HUES48 (cell line): ENCODE measurements around the gene ZEB2.

Experiments used
- H3K27ac ChIP-seq: one replicate; pipeline ENCODE4 v1.7.0; 2013; ENCODE audit warnings: low read depth, low read length, inconsistent platforms
- H3K27me3 ChIP-seq: 2 replicates; pipeline ENCODE4 v1.6.1; 2013; ENCODE audit warnings: mild to moderate bottlenecking, low read length; ENCODE audit not compliant: control insufficient read depth, insufficient read depth
- H3K36me3 ChIP-seq: 2 replicates; pipeline ENCODE4 v1.6.1; 2013; ENCODE audit warnings: low read length; ENCODE audit not compliant: control insufficient read depth, insufficient read depth
- H3K4me1 ChIP-seq: 2 replicates; pipeline ENCODE4 v1.6.1; 2013; ENCODE audit warnings: mild to moderate bottlenecking, low read length; ENCODE audit not compliant: control insufficient read depth, insufficient read depth
- H3K4me3 ChIP-seq: 2 replicates; pipeline ENCODE4 v1.5.1; 2013; ENCODE audit warnings: mild to moderate bottlenecking, low read depth, low read length
- H3K9ac ChIP-seq: 2 replicates; pipeline ENCODE4 v1.6.1; 2013; ENCODE audit warnings: mild to moderate bottlenecking, low read depth, low read length, moderate library complexity
- H3K9me3 ChIP-seq: 2 replicates; pipeline ENCODE4 v1.6.1; 2013; ENCODE audit warnings: low read length; ENCODE audit not compliant: control insufficient read depth, insufficient read depth

The ZEB2 gene

DNA sequence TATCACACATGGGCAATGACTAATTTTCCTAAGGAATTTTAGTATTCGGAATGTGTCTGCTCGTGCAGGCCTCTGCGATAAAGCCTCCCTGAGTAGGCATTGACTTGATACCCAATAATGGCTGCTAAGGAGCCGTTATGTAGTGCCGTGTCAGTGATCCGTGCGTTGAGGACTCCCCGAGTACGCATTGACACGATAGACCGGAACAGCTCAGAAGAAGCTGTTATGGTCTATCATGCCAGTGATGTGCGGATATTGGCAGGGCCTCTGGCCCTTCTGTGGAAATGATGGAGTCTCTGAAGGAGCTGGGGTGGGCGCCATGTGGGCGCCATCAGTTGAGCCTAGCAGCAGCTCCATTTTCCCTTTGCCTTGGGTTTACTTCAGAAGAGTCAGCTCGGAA is 29.1 kb downstream of the ZEB2 start:
- Histone ChIP-seq H3K9ac (no peak overlapping the region), H3K36me3 (no peaks in the 10 kb centered on the region), H3K27me3 (no peaks in the 10 kb centered on the region), H3K9me3 (no peaks in the 10 kb centered on the region), H3K27ac (no peak overlapping the region), H3K4me3 (no peak overlapping the region), H3K4me1 (no peaks in the 10 kb centered on the region)

- Histone ChIP-seq H3K4me3 (no peak overlapping the region), H3K27ac (no peak overlapping the region), H3K36me3 (no peaks in the 10 kb centered on the region), H3K27me3 (no peaks in the 10 kb centered on the region), H3K4me1 (no peaks in the 10 kb centered on the region), H3K9ac (no peak overlapping the region), H3K9me3 (no peaks in the 10 kb centered on the region)
Measured at GRCh38 chr2:144490017-144490416, 29.9 kb downstream of the ZEB2 start.

DNA sequence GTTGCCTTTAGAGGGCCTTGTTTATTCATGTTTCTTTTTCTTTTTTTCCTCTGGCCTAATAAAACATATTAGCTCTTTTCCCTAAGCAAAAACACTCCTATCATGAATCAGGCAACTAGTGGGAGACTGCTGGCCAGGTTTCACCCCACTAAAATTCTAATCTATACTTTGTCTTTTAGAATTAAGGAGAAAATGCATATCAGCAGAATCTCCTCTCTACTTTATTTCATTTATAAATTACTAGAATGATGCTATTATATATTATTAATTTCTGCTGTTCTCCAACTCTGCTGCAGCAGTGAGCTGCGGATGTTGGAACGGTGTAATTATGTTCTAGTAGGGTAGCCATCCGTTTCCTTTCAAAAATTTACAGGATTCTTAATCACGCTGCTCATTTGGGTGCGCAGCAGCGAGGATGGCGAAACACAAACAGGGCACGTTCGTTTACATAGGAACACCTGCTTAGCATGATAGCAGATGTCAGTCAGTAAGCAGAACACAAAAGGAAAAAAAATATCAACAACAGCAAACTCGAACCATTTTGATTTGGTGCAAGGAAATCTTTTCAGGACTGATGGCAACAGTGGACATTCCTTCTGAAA is 30.5 kb downstream of the ZEB2 start:
- Histone ChIP-seq H3K27ac (no peak overlapping the region), H3K4me3 (no peak overlapping the region), H3K27me3 (no peaks in the 10 kb centered on the region), H3K9me3 (no peaks in the 10 kb centered on the region), H3K4me1 (no peaks in the 10 kb centered on the region), H3K9ac (no peak overlapping the region), H3K36me3 (no peaks in the 10 kb centered on the region)

GRCh38 chr2:144484201-144484948 is 35.5 kb downstream of the ZEB2 start:
- H3K36me3 ChIP-seq: no peaks in the 10 kb centered on the region
- H3K4me3 ChIP-seq: no peak overlapping the region
- H3K9me3 ChIP-seq: no peaks in the 10 kb centered on the region
- H3K27me3 ChIP-seq: no peaks in the 10 kb centered on the region
- H3K4me1 ChIP-seq: peaks cover 17% of the 10 kb centered on the region
- H3K27ac ChIP-seq: no peak overlapping the region
- no peak overlapping the region for H3K9ac ChIP-seq

DNA sequence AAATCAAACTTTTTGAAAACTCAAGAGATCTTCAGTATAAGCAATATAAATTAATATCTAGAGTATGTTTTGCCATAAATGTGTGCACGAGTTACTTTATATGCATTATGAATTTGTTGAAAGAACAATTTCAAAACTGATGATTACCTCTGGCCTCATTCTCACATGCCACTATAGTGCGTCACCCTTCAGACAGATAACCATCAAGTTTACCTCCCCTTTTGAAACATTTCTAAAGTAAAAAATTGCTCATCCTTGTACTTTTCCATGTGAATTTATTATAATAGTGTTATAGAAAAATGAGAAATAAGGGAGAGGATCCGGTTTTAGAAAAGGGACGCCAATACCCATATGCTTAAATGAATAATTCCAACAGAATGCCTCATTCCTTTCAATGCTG is 38.3 kb downstream of the ZEB2 start:
- H3K27ac ChIP-seq: no peak overlapping the region
- no peaks in the 10 kb centered on the region for H3K36me3 ChIP-seq
- no peaks in the 10 kb centered on the region for H3K9me3 ChIP-seq
- H3K4me1 ChIP-seq: peaks cover 39% of the 10 kb centered on the region
- H3K9ac ChIP-seq: no peak overlapping the region
- no peak overlapping the region for H3K4me3 ChIP-seq
- H3K27me3 ChIP-seq: no peaks in the 10 kb centered on the region

- Histone ChIP-seq H3K36me3 (no peaks in the 10 kb centered on the region), H3K9me3 (no peaks in the 10 kb centered on the region), H3K4me3 (no peak overlapping the region), H3K9ac (no peak overlapping the region), H3K27me3 (no peaks in the 10 kb centered on the region), H3K4me1 (peaks cover 44% of the 10 kb centered on the region), H3K27ac (no peak overlapping the region)
Measured at GRCh38 chr2:144481109-144481508, 38.8 kb downstream of the ZEB2 start.

DNA sequence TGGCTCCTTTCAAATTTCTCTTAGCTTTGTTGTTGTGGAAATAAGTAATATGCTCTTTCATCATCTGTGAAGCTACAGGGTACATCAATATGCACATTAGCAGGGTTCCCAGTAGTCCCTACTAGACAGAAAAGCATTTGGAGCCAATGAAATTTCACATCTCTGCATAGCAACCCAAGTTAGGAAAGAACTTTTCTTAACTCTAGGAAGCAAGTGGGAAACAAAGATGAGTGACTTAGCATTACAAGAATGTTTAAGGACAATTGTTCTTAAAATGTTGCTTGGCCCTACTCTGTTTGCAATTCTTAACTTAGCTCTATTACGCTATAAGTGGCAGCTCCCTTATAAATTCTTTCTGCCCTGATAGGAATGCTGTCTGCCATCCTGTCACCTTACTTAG is 39.6 kb downstream of the ZEB2 start:
- no peaks in the 10 kb centered on the region for H3K9me3 ChIP-seq
- no peaks in the 10 kb centered on the region for H3K36me3 ChIP-seq
- peak overlapping the region; percentile 94 for H3K27ac ChIP-seq
- peaks cover 46% of the 10 kb centered on the region for H3K4me1 ChIP-seq
- no peaks in the 10 kb centered on the region for H3K27me3 ChIP-seq
- H3K4me3 ChIP-seq: no peak overlapping the region; the same call in 1 of the 2 replicates
- H3K9ac ChIP-seq: 0 out of 2 replicates have a peak overlapping the region, but pooled peaks have one; percentile 7

- Histone ChIP-seq H3K4me1 (peaks cover 46% of the 10 kb centered on the region), H3K27me3 (no peaks in the 10 kb centered on the region), H3K27ac (peak overlapping the region; percentile 94), H3K9ac (0 out of 2 replicates have a peak overlapping the region, but pooled peaks have one; percentile 7), H3K9me3 (no peaks in the 10 kb centered on the region), H3K36me3 (no peaks in the 10 kb centered on the region), H3K4me3 (no peak overlapping the region)
Measured at GRCh38 chr2:144479659-144480058, 40.3 kb downstream of the ZEB2 start.

DNA sequence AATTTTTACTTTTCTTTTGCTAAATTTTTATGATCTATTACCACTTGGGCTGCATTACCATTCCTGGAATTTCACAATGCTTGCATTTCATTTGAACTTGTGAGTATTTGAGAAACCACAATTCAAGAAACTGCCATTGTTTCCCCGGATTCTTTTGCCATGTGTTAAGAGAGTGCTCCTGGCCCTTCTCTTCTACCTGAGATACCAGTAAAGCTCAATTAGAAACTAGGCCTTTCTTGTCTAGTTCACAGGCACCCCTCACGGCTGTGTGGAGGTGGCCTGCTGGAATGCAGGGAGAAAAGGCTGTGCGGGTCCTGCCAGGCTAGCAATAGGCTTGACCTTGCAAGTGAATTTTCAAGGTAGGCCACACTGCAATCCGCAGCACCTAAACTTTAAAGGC is 40.8 kb downstream of the ZEB2 start:
- H3K27ac ChIP-seq: peak overlapping the region; percentile 94
- peaks cover 48% of the 10 kb centered on the region for H3K4me1 ChIP-seq
- no peaks in the 10 kb centered on the region for H3K36me3 ChIP-seq
- no peaks in the 10 kb centered on the region for H3K27me3 ChIP-seq
- no peaks in the 10 kb centered on the region for H3K9me3 ChIP-seq
- no peak overlapping the region for H3K4me3 ChIP-seq
- 0 out of 2 replicates have a peak overlapping the region, but pooled peaks have one; percentile 30 for H3K9ac ChIP-seq

DNA sequence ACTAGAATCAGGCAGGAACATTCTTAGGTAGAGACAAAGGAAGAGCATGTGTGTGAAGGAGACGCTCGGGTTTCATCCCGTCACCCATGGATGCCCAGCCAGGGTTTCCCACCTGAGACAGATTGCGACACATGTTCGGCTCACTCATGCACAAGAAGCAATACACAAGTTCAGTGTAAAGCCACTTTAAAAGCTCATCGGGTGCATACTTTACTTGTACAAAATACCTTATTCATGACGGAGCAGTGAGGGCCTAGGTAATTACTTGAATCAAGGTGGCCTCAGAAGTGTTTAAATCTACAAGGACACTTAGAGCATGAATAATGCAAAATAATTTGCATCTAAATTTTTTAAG is 42.0 kb downstream of the ZEB2 start:
- H3K36me3 ChIP-seq: no peaks in the 10 kb centered on the region
- no peaks in the 10 kb centered on the region for H3K9me3 ChIP-seq
- no peaks in the 10 kb centered on the region for H3K27me3 ChIP-seq
- peak overlapping the region; percentile 94 for H3K27ac ChIP-seq
- H3K4me1 ChIP-seq: peaks cover 55% of the 10 kb centered on the region
- no peak overlapping the region for H3K9ac ChIP-seq
- no peak overlapping the region for H3K4me3 ChIP-seq

GRCh38 chr2:144477281-144477956 is 42.5 kb downstream of the ZEB2 start:
- Histone ChIP-seq H3K36me3 (no peaks in the 10 kb centered on the region), H3K9me3 (no peaks in the 10 kb centered on the region), H3K4me3 (no peak overlapping the region), H3K9ac (no peak overlapping the region), H3K27me3 (no peaks in the 10 kb centered on the region), H3K4me1 (peaks cover 55% of the 10 kb centered on the region), H3K27ac (peak overlapping the region; percentile 94)
